HAP-1 (cell line): ENCODE data around the gene CAPN14.

Experiments used
- DNase-seq, 2 experiments: peaks; one replicate each; pipeline ENCODE4 v3.0.0-alpha.2; 2016 to 2020; ENCODE audit warnings: low spot score in 2 of 2
- H3K27me3 ChIP-seq: fragments of 250-450 bp; sonication (Bioruptor Pico); 2 replicates; pipeline ENCODE4 v1.5.1; 2020; ENCODE audit warnings: low read depth, mild to moderate bottlenecking, moderate library complexity
- H3K36me3 ChIP-seq: fragments of 250-450 bp; sonication (Bioruptor Pico); replicated peaks from 2 replicates; pipeline ENCODE4 v1.5.1; 2020; ENCODE audit warnings: mild to moderate bottlenecking
- H3K4me1 ChIP-seq: fragments of 250-450 bp; sonication (Bioruptor Pico); 2 replicates; pipeline ENCODE4 v1.5.1; 2020; ENCODE audit warnings: mild to moderate bottlenecking
- H3K4me3 ChIP-seq: fragments of 250-450 bp; sonication (Bioruptor Pico); 2 replicates; pipeline ENCODE4 v1.5.1; 2020; ENCODE audit warnings: mild to moderate bottlenecking, moderate library complexity
- H3K9me3 ChIP-seq: fragments of 250-450 bp; sonication (Bioruptor Pico); 2 replicates; pipeline ENCODE4 v1.5.1; 2020; ENCODE audit warnings: mild to moderate bottlenecking, moderate library complexity
- in situ Hi-C: fragments of 300-500 bp; cut with MboI; formaldehyde crosslinking; loops from 3 replicates; pipeline ENCODE4 v1.14.3; 2020; ENCODE audit warnings: low sequenced_read_pairs, inconsistent platforms, mixed read lengths

The CAPN14 gene, protein sequence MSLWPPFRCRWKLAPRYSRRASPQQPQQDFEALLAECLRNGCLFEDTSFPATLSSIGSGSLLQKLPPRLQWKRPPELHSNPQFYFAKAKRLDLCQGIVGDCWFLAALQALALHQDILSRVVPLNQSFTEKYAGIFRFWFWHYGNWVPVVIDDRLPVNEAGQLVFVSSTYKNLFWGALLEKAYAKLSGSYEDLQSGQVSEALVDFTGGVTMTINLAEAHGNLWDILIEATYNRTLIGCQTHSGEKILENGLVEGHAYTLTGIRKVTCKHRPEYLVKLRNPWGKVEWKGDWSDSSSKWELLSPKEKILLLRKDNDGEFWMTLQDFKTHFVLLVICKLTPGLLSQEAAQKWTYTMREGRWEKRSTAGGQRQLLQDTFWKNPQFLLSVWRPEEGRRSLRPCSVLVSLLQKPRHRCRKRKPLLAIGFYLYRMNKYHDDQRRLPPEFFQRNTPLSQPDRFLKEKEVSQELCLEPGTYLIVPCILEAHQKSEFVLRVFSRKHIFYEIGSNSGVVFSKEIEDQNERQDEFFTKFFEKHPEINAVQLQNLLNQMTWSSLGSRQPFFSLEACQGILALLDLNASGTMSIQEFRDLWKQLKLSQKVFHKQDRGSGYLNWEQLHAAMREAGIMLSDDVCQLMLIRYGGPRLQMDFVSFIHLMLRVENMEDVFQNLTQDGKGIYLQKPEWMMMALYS

DNA sequence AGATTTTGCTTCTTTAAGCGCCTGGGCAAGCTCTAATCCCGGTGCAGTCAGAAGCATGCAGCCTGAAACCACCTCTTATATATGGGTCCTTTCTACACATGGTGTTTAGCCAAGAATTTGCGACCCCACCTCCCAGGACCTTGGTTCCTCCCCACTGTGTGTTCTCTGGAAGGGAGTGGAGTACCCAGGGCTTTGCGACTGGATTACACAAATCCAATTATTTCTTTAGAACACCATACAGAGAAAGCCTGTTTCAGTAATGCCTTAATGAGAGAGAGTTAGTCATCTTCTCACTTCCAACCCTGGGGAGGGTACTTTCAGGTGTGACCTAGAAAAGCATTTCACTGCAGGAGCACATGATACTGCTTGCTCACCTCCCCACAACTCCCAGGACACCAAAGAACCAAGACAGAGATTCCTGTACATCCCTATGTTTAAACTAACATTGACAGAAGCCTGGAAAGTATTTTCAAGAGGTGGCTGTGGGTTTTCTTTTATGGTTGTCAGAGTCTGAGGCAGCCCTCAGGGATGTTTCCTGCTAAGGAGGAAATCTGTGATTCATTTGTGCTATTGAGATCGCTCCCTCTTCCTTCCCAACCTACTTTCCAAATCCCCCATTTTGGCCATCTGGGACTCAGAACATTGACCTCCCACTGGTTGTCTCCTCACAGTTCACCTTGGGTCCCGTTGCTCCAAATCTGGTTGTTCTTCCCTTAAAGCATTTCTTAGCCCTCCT lies at the start of gene CAPN14:
Gene CAPN14 (minus strand): TSS at position 51 of the 736 bp plus-strand sequence. CDS start 12,068 bp downstream, outside the sequence.
- Histone ChIP-seq H3K36me3 (no peaks in the 10 kb centered on the region), H3K4me1 (no peaks in the 10 kb centered on the region), H3K4me3 (no peak within 1 kb of the TSS), H3K27me3 (peaks cover 11% of the 10 kb centered on the region), H3K9me3 (no peaks in the 10 kb centered on the region)
- DNase-seq, result no peak
- in situ Hi-C loops, result no loop called here

DNA sequence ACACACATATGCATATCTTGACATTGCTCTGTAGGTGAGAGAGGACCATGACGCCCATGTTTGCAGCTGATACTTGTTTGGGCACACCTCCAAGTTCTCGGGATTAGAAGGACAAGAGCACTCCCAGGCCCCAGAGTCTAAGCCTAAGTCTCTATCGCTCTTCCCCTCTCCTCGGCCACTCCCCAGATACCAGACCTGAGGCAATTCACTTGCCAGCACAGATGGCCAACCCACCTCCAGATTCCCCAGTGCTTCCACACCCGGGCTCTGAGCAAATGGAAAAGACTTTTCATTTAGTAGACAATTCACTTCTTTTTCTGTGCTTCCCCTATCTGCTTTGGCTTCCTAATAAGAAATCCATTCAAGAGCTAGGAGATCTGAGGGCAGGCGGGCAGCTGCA lies 49.5 kb upstream of the CAPN14 start:
- H3K4me3 ChIP-seq, result no peak overlapping the region
- no peaks in the 10 kb centered on the region for H3K27me3 ChIP-seq
- H3K36me3 ChIP-seq, result no peaks in the 10 kb centered on the region
- H3K9me3 ChIP-seq, result no peaks in the 10 kb centered on the region
- DNase-seq, result no peak
- no peaks in the 10 kb centered on the region for H3K4me1 ChIP-seq
- in situ Hi-C loops, result no loop called here

DNA sequence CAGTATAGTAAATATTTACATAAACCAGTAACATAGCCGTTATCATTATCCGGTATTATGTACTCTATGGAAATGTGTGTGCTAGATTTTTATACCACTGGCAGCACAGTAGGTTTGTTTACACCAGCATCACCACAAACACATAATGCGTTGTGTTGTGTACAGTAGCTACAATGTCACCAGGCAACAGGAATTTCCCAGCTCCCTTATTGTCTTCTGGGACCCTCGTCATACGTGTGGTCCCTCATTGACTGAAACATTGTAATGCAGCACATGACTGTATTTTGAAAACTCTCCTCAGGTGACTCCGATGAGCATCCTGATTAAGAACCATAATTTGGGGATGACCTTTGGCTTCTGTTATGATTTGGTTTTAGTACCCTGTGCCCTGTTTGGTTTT lies 47.9 kb upstream of the CAPN14 start:
- no peak for DNase-seq
- no peaks in the 10 kb centered on the region for H3K9me3 ChIP-seq
- in situ Hi-C loops, result no loop called here
- no peaks in the 10 kb centered on the region for H3K27me3 ChIP-seq
- H3K4me3 ChIP-seq, result no peak overlapping the region
- no peaks in the 10 kb centered on the region for H3K4me1 ChIP-seq
- no peaks in the 10 kb centered on the region for H3K36me3 ChIP-seq

DNA sequence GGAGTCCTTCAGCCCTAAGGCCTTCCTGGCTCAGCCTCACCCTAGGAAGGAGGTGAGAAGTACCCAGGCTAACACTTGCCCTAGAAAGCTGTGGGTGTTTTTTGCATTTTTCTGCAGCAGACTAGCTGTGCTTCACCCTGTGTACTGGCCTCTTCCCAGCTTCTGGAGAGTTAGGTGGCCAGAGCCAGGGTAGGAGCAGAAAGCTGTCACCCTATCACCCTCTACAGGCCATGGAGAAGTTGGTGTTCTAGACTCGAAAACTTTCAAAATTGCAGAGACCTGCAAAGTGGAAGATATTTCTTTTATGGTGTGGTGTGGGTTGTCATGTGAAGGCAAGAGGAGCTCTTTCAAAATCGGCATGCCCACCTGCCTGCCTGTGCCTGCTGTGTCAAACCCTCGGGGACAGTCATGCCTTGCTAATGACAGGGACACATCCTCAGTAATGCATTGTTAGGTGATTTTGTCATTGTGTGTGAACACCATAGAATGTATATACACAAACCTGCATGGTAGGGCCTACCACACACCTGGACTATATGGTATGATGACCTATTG lies 46.4 kb upstream of the CAPN14 start:
- no peak overlapping the region for H3K4me3 ChIP-seq
- in situ Hi-C loops, result no loop called here
- no peak for DNase-seq
- H3K27me3 ChIP-seq, result no peaks in the 10 kb centered on the region
- H3K36me3 ChIP-seq, result no peaks in the 10 kb centered on the region
- no peaks in the 10 kb centered on the region for H3K4me1 ChIP-seq
- no peaks in the 10 kb centered on the region for H3K9me3 ChIP-seq

DNA sequence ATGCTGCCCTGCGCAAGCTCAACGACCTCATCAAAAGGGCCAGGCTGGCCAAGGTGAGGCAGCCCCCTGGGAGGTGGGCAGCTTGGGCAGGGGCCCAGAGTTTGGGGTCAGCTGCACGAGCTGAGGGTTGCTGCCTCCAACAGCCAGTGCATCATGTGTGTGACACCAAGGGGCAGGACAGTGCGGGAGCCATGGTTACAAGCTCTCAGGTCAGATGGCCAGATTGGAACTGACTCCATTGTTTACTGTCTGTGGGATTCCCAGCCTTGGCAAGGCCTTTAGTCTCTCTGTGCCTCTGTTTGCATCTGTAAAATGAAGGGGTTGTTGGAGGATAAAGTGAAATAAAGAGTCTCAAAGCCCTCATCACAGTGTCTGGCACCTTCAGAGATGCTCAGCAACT lies 43.6 kb upstream of the CAPN14 start:
- in situ Hi-C loops, result no loop called here

DNA sequence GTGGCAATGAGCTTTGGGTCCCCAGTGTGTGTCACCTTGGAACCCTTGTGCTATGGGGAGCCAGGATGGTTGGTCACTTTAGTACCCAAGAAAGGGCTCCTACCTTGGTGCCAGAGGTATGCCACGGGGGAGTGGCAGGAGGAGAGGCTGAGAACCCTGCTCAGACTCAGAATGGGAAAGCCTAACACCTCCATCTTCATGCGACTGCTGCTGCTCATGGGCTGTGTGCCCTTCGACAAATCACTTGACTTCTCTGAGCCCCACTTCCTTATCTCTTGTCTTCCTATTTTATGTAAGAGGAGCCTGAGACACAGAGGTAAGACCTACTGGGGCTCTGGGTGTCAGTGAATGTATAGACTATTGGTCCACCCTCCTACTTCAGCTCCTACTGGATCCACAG lies 41.8 kb upstream of the CAPN14 start:
- DNase-seq, result no peak
- Histone ChIP-seq H3K4me1 (no peaks in the 10 kb centered on the region), H3K4me3 (no peak overlapping the region), H3K36me3 (no peaks in the 10 kb centered on the region), H3K9me3 (no peaks in the 10 kb centered on the region), H3K27me3 (no peaks in the 10 kb centered on the region)
- in situ Hi-C loops, result no loop called here

More for the DNA sequence above, 43.6 kb upstream of the CAPN14 start:
- Histone ChIP-seq H3K9me3 (no peaks in the 10 kb centered on the region), H3K4me1 (no peaks in the 10 kb centered on the region), H3K36me3 (no peaks in the 10 kb centered on the region), H3K27me3 (no peaks in the 10 kb centered on the region), H3K4me3 (no peak overlapping the region)
- no peak for DNase-seq

DNA sequence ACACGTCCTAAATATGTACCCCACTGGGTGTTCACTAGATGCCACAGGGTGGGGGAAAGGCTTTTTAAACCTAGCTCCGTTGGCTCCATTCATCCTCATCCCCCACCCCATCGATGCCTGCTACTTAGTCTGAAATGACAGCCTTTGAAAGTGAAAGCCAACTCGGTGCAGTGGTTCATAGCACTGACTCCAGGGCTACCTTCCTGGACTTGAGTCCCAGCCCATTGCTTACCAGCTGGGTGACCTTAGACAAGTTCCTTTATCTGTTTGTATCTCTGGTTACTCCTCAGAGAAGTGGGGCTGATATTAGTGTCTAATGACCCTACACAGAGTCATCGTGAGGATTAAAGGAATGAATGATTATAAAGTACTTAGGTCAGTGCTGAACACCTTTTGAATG lies 41.0 kb upstream of the CAPN14 start:
- in situ Hi-C loops, result no loop called here
- Histone ChIP-seq H3K4me3 (no peak overlapping the region), H3K27me3 (no peaks in the 10 kb centered on the region), H3K9me3 (no peaks in the 10 kb centered on the region), H3K4me1 (no peaks in the 10 kb centered on the region), H3K36me3 (no peaks in the 10 kb centered on the region)
- no peak for DNase-seq

DNA sequence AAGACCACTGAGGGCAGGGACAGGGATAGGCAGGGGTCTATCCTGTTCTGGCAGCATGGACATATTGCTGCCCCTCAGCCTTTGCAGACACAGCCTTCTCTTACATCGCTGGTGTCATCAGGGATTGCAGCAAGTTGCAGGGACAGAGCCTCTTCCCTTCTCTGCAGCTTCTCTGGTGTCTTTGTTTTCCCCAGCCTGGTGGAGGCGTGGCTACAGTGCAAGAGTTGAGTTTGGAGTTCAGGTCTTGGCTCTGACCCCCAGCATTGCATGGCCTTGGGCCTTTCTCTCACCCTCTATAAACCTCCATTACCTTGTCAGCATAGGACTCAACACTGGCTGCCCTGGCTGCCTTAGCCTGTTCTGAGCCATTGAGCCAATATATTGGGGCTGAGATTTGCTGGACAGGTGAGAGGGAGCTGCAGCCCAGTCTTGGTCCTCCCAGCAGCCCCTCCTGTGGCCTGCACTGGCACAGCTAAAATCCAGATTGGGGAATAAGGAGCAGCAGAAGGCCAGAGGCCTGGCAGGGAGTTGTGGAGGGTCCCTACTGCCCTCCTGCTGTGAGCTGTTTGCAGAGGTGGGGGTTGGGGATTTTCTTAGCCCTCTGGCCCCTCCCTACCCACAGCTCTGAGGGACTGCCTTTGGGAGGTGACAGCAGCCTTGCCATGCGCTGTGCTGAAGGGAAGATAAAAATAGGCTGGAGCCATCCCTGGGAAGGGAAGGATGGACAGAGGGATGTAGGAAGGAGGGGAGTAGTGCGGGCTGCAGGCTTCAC lies 39.5 kb upstream of the CAPN14 start:
- Histone ChIP-seq H3K9me3 (no peaks in the 10 kb centered on the region), H3K4me1 (no peaks in the 10 kb centered on the region), H3K36me3 (no peaks in the 10 kb centered on the region), H3K4me3 (no peak overlapping the region), H3K27me3 (no peaks in the 10 kb centered on the region)
- DNase-seq, result no peak
- in situ Hi-C loops, result no loop called here

DNA sequence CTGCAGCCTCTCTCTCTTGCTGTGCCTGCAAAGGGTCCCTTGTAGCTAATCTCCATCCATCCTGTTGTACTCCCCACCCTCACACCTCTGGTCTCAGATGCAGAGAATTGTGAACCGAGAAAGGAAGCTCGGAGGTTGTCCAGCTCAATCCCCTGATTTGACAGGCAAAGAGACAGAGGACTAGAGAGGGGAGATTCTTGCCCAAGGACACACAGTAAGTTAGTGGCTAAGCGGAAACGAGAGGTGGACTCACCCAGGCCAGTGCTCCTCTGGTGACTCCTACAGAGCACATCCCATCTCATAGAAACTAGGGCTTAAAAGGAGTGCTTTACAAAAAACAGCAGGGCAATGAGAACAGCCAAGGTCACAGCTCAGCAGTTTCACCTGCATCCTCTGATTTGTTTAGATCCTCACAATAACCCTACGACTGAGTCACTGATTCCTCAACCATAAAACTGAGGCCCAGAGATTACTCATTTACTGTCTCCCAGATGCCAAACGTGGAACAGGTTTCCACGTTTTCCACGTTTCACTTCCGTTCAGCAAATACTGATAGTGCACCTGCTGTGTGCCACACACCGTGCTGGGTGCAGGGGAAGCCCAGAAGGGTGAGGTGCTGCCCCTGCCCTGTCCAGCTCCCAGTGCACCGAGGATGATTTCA lies 38.7 kb upstream of the CAPN14 start:
- H3K4me3 ChIP-seq, result no peak overlapping the region
- in situ Hi-C loops, result no loop called here
- no peak for DNase-seq

DNA sequence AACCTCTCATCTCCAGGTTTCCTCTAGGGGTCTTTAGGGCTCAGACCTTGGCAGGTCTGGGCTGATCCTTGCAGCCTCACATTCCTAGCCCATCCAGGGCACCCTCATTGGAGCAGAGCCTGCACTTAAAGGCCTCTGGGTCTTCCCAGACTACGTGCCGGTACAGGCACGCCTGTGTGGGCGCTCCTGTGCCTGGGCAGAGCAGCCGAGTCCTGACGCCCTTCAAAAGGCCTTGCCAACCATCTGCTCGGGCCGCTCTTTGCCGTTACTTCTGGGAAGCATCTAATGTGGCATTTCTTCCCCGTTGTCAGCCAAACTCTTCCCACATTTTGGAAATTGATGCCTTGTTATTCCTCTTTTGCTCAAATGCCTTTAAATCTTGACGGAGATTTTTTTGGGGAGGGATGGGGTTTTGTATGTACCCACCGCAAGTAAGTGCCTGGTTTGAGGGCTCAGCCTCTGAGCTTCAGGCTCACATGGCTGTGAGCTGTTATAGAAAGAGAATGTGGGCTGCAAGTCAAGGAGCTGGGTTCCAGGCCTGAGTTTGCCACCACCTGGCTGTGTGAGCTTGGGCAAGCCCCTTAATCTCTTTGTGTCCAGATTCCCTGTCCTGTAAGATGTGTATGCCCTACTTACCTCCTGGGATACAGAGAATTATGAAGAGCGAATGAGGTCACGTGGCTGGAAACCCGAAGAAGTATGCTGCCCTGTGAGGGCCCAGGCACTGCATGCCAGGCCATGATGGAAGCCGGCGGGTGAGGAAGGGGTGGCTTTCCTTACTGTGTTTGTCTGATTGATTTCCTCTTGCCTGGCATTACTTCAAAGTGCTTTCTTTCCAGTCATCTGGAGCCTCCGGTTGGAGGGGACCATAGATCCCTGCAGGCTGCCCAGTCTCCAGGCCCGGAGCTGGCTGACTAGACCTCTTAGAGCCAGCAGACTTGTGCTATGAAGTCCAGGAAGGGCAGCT lies 37.2 kb upstream of the CAPN14 start:
- Histone ChIP-seq H3K27me3 (no peaks in the 10 kb centered on the region), H3K4me3 (no peak overlapping the region), H3K9me3 (no peaks in the 10 kb centered on the region), H3K4me1 (no peaks in the 10 kb centered on the region), H3K36me3 (no peaks in the 10 kb centered on the region)
- in situ Hi-C loops, result no loop called here
- DNase-seq, result no peak

More for the DNA sequence above, 38.7 kb upstream of the CAPN14 start:
- Histone ChIP-seq H3K27me3 (no peaks in the 10 kb centered on the region), H3K36me3 (no peaks in the 10 kb centered on the region), H3K4me1 (no peaks in the 10 kb centered on the region), H3K9me3 (no peaks in the 10 kb centered on the region)

DNA sequence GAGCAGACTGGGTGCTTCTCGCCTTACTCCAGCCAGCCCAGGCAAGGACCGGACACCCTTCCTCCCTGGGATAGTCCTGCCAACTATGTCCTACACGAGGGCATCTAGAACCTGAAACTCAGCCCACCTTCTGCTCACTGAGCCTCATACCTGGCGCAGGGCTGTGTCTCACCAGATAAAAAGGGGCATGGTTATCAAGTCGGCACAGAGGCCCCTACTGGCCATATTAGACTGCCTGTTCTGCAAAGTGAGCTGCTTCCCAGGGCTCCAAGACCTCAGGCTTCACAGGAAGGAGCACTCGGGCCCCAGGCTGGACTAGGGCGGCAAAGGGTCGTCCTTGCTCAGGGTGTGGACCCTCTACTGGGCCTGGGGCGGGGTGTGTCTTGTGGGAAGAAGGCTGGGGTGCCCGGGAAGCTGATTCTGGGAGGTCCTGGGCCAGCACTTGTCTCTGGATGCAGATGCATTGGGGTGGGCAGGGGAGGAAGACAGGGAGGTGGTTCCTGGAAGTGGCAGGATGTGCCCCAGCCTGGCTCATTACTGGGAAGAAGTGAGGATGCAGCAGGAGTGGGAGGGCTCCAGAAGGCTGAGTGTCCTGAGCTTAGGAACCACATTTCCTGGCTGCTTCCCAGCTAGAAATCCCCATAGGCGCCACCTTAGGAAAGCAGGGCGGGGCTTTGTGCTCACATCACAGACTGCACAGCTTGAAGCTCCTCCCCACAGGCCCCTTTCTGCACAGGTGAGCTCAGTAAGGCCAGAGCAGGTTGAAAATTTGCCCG lies 36.2 kb upstream of the CAPN14 start:
- Histone ChIP-seq H3K9me3 (no peaks in the 10 kb centered on the region), H3K36me3 (no peaks in the 10 kb centered on the region), H3K27me3 (no peaks in the 10 kb centered on the region), H3K4me1 (no peaks in the 10 kb centered on the region), H3K4me3 (no peak overlapping the region)
- in situ Hi-C loops, result no loop called here
- DNase-seq, result no peak
